GM19468 (cell line): ENCODE data around the gene NXN.
"Not testable (repeated sequence)": the region's sequence is repeated elsewhere in the genome, so short reads cannot be mapped to it uniquely, and the experiment has no call there.

Experiments
- ATAC-seq: cut with Tn5 transposase; IDR thresholded peaks from one replicate; pipeline ENCODE4 v1.9.1; 2021; ENCODE audit warnings: mild to moderate bottlenecking, moderate library complexity, moderate number of reproducible peaks; ENCODE audit not compliant: unreplicated experiment; ENCODE audit errors: extremely low read depth

NXN gene

GRCh38 chr17:958712-959451 lies 20.7 kb downstream of the NXN start:
- no peak for ATAC-seq

DNA sequence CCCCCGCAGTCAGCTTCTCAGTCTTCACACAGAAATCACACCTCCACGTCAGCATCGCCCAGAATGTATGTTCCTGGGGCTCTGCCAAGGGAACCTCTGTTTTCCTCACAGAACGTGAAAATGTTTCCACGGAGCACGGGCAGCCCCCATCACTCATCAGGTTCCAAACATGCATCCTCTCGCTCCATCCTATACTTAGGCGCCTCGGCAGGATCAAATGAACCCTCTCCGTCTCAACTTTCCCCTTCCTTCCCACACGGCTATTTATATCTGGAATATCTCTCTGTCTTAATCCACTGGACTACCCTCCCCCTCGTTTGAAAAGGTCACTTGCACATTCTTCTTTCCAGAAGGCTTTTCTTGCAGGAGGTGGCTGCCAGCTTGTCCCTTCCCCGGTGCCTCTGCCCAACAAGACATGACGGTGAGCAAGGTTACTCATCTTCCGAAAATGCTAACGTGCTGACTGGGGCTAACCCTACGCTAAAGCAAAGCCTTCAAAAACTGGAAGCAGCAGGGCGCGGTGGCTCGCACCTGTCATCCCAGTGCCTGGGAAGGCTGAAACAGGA lies 21.6 kb downstream of the NXN start:
- no peak for ATAC-seq

DNA sequence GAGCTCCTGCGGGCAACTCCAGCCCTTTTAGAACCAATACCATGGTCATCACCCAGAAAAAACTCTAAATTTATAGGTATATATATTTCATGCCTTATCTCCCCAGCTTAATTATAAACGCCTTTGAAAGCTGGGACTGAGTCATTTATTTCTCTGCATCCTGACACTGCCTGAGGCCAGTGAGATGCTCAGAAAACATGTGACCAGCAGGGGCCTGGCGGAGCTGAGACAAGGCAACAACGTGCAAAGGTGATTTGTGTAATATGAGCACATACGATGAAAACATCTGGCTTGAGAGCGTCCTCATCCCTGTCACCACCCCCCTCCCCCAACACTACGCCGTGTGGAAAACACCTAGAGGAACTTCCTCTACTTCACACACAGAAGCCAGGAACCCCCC lies 22.7 kb downstream of the NXN start:
- ATAC-seq, result no peak

DNA sequence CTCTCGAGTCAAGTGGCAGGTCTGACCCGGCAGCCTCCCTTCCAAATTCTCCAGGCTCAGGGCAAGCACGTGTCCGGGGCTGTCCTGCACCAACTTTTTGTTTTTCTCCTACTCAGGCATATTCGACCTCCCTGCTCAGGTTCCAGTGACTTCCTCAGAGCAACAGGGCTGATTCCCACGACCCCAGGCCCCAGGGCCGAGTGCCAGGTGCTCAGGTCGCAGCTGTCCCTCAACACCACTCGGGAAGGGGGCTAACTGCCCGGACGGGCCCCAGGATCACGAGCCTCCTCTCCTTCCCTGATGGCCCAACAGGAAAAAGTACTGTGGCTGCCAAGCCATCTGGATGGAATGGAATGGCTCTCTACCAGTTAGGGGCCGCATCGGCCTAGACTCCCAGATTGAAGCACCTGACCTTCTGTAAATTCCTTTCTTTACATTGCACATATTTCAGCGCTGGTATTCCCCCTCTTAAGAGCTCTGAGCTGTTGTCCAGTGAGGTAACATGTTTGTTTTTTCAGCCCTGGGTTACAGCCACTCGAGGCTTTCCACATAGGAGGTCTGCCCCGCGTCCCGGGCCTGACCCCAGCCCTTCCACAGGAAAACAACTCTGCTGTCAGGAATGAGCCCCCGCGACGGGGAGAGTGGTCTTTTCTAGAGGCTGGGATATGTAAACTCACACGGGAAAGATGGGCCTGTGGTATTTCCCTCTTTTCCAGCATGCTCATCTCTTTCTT lies 25.0 kb downstream of the NXN start:
- ATAC-seq, result no peak

DNA sequence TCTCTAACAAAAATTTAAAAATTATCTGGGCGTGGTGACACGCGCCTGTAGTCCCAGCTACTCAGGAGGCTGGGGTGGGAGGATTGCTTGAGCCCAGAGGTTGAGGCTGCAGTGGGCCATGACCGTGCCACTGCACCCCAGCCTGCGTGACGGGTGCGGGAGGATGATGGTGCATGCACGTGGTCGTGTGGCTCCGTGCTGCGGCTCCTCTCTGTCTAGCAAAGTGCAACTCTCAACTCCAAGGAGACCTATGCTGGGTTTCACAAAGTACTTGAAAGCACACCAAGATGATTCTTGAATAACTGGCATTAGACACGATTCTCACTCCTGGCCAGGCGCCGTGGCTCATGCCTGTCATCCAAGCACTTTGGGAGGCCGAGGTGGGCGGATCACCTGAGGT lies 25.8 kb downstream of the NXN start:
- ATAC-seq, result no peak

DNA sequence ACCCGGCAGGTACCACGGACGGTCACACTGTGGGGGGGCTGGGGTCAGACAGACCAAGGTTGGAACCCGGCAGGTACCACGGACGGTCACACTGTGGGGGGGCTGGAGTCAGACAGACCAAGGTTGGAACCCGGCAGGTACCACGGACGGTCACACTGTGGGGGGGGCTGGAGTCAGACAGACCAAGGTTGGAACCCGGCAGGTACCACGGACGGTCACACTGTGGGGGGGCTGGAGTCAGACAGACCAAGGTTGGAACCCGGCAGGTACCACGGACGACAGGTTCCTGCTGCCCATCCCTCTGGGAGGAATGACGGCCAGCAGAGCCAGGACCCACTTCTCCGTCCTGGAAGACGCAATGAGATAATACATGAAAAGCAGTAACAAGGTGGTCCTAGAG lies 27.0 kb downstream of the NXN start:
- not testable (repeated sequence) for ATAC-seq

DNA sequence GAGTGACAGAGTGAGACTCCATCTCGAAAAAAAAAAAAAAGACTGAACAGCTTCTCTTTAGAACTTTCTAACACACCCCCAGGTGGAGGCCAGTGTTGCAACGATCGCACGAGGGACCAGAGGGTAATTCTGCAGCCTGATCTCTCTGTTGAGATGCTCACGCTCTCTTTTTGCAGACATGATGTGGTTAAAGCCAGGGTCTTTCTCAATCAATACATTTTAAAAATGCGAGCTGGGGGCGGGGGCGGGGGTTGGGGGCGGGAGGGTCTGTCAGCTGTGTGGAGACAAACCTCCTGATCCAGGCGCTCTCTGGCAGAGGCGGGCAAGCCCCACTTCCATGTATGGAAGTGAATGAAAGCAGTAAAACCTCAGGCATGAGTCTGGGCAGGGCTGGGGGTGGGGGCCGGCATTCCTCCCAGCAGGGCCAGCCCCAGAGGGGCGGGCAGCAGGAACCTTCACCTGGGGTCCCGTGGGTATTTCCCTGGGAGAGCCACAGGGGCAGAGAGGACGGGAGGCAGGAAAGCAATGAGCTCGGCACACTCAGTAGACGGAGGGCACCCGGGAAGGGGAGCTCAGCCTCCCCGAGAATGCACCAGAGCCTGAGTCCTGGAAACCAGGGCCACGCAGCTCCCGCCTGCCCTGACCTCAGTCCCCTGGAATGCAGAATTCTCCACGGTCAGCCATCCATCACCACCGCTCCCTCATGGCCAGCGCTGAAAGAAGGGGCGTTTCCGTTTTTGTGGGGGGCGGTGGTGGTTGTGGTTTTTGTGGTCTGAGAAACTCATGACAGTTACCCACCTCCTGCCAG lies 28.0 kb downstream of the NXN start:
- no peak for ATAC-seq

DNA sequence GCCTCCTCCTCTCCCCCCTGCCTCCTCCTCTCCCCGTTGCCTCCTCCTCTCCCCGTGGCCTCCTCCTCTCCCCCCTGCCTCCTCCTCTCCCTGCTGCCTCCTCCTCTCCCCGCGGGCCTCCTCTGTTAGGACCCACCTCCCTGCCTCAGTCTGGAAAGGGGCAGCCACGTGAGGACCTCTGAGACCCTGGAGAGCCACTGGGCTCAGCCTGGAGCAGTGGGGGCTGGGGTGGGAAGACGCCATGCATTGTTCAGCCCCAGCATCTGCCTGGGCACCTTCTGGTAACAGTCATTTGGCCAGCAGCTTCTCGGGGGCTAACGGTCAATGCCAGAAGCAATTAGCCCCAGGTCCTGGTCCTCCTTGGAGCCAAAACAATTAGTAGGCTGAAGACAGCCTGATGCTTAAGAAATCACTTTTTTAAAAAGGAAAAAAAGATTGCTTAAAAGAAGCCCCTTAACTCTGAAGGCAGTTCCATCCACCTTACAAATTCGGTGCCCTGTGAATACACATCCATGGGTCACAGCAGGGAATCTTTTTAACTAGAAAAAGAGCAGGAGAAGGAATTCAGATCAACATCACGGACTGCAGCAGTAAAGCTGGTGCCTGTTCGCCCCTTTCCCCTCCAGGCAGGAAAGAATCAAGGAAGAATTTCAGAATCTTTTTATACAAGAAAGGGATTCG lies 29.8 kb downstream of the NXN start:
- ATAC-seq, result no peak

DNA sequence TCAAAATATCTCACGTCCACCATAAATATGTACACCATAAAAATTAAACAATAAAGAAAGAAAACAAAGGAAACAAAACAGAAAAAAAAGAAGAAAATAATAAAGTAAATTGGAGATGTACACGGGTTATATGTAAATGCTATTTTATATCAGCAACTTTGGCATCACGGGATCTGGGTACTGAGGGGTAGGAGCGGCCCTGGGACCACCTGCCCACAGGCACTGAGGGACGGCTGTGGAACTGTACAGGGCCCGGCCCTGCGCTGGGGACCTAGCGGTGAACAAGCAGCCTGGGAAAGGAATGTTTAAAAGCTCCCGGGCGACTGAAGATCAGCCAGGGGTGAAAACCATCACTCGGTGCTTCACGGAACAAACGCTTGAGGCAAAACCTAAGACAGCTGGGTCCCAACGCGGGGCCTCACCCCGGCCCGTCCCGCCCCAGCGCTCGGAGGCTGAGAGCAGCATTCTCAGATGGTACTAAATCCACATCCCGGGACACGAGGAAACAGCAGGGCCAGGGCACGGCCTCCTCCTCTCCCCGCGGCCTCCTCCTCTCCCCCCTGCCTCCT lies 31.2 kb downstream of the NXN start:
- no peak for ATAC-seq

DNA sequence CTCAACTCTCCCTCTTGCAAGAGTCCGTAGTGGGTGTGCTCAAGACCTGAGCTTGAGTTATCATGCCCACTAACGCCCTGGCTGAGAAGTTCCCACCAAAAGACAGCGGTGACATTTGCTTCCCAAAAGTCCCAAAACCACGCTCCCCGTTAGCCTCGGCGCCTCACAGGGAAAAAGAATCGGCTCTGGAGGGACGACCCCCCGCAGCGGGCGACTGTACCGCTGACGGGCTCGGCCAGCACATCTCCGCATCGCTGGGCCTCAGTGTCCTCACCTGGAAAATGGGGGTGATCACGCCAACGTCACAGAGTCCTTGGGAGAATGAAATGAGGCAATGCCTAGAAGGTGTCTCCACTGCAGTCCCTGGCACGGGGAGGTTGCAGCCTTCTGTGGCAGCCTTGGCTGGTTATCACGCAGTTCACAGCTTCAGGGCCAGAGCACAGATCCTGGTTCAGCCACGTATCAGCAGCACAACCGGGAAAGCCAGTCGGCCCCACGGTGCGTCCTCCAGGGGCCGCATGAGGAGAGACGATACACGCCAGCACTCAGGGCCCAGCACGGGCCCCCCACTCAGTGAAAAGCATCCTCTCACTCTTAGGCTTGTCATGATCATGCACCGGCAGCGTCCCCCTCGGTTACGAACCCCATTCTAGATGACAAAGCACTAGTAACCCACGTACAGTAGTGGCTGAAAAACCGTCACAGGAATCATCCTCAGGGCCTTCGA lies 32.9 kb downstream of the NXN start:
- ATAC-seq, result no peak

- ATAC-seq, result no peak
Measured at GRCh38 chr17:945672-946071, 33.9 kb downstream of the NXN start.

DNA sequence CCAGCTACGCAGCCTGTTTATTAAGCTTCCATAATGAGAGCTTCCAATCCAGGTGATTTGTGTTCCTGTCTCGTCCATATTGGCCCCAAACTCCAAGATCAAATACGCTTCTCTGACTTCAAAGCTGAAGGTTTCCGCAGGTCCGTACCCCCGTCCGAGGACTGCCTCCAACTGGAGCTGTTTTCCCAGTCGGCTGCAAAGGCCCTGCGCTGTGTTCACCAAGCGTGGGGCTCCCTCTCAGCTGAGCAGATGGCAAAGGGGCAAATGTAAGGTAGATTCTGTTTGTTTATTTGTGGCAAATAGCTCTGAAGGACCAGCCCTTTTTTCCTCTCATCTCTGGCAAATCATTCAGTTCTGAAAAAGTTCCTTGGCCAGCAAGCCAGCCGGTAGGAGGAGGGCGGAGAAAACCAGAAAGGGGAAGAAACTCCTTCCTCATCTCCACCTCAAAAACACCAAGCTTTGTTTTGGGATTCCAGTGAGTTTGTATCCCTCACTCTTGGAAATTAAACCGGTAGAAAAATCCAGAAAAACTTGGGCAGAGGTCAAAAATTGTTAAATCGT lies 35.2 kb downstream of the NXN start:
- no peak for ATAC-seq

DNA sequence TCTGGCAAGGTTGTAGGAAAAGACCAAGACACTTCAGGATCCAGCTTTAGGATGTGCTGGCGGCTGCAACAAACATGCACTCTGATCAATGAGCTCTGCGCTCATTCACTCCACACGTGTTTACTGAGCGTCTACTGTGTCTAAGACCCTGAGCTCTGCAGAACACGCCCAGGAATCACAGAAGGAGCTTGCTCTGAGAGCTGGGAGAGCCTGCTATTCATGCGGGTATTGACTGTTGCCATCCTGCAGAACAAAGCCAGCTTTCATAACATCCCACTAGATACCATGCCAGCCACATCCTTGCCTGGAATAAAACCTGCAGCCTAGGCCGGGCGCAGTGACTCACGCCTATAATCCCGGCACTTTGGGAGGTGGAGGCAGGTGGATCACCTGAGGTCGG lies 44.1 kb downstream of the NXN start:
- ATAC-seq, result no peak

DNA sequence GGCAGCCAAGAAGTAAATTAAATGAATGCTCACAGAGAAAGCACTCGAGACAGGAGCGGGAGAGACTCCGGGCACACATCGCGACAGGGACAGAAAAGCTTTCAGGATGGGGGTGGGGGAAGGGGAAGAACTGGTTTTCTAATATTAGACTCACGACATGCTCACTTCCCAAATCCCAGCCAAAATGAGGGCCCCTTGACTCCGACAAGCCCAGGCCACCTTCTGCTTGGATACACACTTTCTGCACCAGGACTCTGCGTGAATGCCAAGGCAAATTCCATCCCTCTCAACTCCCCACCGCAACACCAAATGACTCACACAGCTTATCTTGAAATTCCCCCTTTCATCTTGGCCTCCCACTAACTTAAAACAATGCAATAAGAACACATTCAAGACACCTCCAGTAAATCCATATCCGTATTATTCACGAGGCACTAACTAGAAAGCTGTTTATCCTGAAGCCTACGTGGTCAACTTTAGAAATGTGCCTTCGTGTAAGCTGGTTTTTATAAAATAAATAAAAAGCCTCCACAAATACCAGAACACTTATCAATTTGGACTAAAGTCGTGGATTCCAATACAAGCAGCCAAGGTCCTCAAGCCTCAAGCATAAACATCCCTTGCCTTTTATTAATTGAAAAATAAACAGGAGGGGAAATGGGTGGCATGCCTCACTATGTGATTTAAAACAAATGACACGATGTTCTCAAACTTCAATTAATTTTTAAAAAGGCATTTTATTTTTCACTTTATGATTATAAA lies 46.1 kb downstream of the NXN start:
- ATAC-seq, result no peak

- no peak for ATAC-seq
Measured at GRCh38 chr17:930258-930657, 49.3 kb downstream of the NXN start.

- no peak for ATAC-seq
Measured at GRCh38 chr17:929586-929985, 50.0 kb downstream of the NXN start.

GRCh38 chr17:927611-928461 lies 51.7 kb downstream of the NXN start:
- no peak for ATAC-seq
